DMS53 treated with DMSO at 0.1 percent for 48 hours (cell line): ENCODE data around the gene MTMR8.
"Not testable (repeated sequence)": the region's sequence is repeated elsewhere in the genome, so short reads cannot be mapped to it uniquely, and the experiment has no call there.

Experiments used
- DNase-seq: peaks from one replicate; lab custom pipeline; 2025; ENCODE audit not compliant: unreplicated experiment; lab: John Stamatoyannopoulos, UW

Gene MTMR8

GRCh38 chrX:64394874-64395567, at the start of gene MTMR8:
Gene MTMR8, minus strand, starts transcription at chrX:64395452. Its CDS starts 89 bp downstream, at chrX:64395363.
- DNase-seq = peak; percentile 78

- DNase-seq = no peak
Measured at GRCh38 chrX:64439551-64439950, 44.3 kb upstream of the MTMR8 start.

GRCh38 chrX:64437665-64438064, 42.4 kb upstream of the MTMR8 start:
- DNase-seq = no peak

- DNase-seq = no peak
Measured at GRCh38 chrX:64437218-64437617, 42.0 kb upstream of the MTMR8 start.

- no peak for DNase-seq
Measured at GRCh38 chrX:64428371-64428770, 33.1 kb upstream of the MTMR8 start.

- DNase-seq = no peak
Measured at GRCh38 chrX:64427787-64428186, 32.5 kb upstream of the MTMR8 start.

- DNase-seq = no peak
Measured at GRCh38 chrX:64427281-64427680, 32.0 kb upstream of the MTMR8 start.

GRCh38 chrX:64409730-64410129, 14.5 kb upstream of the MTMR8 start:
- not testable (repeated sequence) for DNase-seq

- no peak for DNase-seq
Measured at GRCh38 chrX:64398088-64398487, 2.8 kb upstream of the MTMR8 start.

- DNase-seq = no peak
Measured at GRCh38 chrX:64395568-64395929, 297 bp upstream of the MTMR8 start.

GRCh38 chrX:64394059-64394873, 986 bp downstream of the MTMR8 start:
- no peak for DNase-seq

GRCh38 chrX:64389489-64389888, 5.8 kb downstream of the MTMR8 start:
- DNase-seq = no peak

- not testable (repeated sequence) for DNase-seq
Measured at GRCh38 chrX:64380789-64381188, 14.5 kb downstream of the MTMR8 start.

- DNase-seq = no peak
Measured at GRCh38 chrX:64379924-64380323, 15.3 kb downstream of the MTMR8 start.

- no peak for DNase-seq
Measured at GRCh38 chrX:64377753-64378152, 17.5 kb downstream of the MTMR8 start.

- DNase-seq = no peak
Measured at GRCh38 chrX:64352081-64352480, 43.2 kb downstream of the MTMR8 start.

GRCh38 chrX:64350521-64350920, 44.7 kb downstream of the MTMR8 start:
- no peak for DNase-seq

GRCh38 chrX:64350047-64350446, 45.2 kb downstream of the MTMR8 start:
- DNase-seq = no peak

- no peak for DNase-seq
Measured at GRCh38 chrX:64342811-64343210, 52.4 kb downstream of the MTMR8 start.

- DNase-seq = peak; percentile 3
Measured at GRCh38 chrX:64338296-64338695, 57.0 kb downstream of the MTMR8 start.

GRCh38 chrX:64334467-64334866, 60.8 kb downstream of the MTMR8 start:
- DNase-seq = no peak

- DNase-seq = no peak
Measured at GRCh38 chrX:64330284-64330683, 65.0 kb downstream of the MTMR8 start.
